ENCODE results near the gene ATP5F1E. TPM values are rescaled to one million over a fixed set of nuclear protein-coding genes. Genes with fewer than 3 reads are reported as not detected.

Gene ATP5F1E
- total and polyA plus RNA-seq, 2 experiments from 2014 or later: 12.9 to 211 TPM

DNA sequence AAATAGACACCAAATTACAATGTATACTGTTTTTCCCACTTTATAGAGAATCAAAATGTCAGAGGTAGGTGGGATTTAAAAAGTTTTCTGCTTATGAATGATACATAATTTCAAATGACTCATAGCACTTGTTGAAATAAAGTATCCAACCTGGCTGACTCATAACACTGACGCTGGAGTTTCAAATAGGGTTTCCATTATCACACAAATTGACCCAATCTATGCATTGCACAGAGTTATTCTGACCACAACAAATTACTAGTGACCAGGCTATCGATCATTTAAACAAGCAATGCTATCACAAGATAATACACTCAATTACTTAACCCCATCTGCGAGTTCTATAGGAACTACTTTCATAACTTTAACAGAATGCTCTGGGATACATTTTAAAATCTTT, 42.3 kb upstream of the ATP5F1E start:
- Histone ChIP-seq H3K4me1 (ENCODE audit: insufficient read depth) (no peaks in the 10 kb centered on the region), H3K27me3 (ENCODE audit: insufficient read depth) (no peaks in the 10 kb centered on the region), H4K20me1 (replicated peaks; ENCODE audit: insufficient read depth) (no peaks in the 10 kb centered on the region), H3F3A (replicated peaks; ENCODE audit: low read depth) (no peaks in the 10 kb centered on the region), H3K27ac (ENCODE audit: low read depth) (no peak overlapping the region), H3K9me2 (ENCODE audit: insufficient read depth) (no peaks in the 10 kb centered on the region), H2AFZ (no peak overlapping the region), H3K4me3 (no peak overlapping the region), H3K79me2 (replicated peaks; ENCODE audit: insufficient read depth) (no peaks in the 10 kb centered on the region), H3K4me2 (no peak overlapping the region), H3K36me3 (ENCODE audit: insufficient read depth) (no peaks in the 10 kb centered on the region)
- ATAC-seq (no peak), DNase-seq (ENCODE audit: low spot score) (no peak)
- H3K27me3 Mint-ChIP-seq (ENCODE audit: insufficient read depth, low read depth, poor library complexity): peaks cover 3% of the 10 kb centered on the region
- H3K27ac Mint-ChIP-seq: no peak overlapping the region
- H3K4me3 Mint-ChIP-seq: no peak overlapping the region
- H3K36me3 Mint-ChIP-seq (ENCODE audit: low read depth): no peaks in the 10 kb centered on the region
- H3K4me1 Mint-ChIP-seq: peaks cover 5% of the 10 kb centered on the region; the same call in 2 of the 3 replicates
- TF ChIP-seq, protein P1, sequence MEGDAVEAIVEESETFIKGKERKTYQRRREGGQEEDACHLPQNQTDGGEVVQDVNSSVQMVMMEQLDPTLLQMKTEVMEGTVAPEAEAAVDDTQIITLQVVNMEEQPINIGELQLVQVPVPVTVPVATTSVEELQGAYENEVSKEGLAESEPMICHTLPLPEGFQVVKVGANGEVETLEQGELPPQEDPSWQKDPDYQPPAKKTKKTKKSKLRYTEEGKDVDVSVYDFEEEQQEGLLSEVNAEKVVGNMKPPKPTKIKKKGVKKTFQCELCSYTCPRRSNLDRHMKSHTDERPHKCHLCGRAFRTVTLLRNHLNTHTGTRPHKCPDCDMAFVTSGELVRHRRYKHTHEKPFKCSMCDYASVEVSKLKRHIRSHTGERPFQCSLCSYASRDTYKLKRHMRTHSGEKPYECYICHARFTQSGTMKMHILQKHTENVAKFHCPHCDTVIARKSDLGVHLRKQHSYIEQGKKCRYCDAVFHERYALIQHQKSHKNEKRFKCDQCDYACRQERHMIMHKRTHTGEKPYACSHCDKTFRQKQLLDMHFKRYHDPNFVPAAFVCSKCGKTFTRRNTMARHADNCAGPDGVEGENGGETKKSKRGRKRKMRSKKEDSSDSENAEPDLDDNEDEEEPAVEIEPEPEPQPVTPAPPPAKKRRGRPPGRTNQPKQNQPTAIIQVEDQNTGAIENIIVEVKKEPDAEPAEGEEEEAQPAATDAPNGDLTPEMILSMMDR (conservative IDR thresholded peaks at IDR 0.05; ENCODE audit: low read depth in 2 of 2): no peak
- no peak for TF ChIP-seq JUNB (IDR thresholded peaks at IDR 0.05; ENCODE audit: unreplicated experiment)
- TF ChIP-seq, protein P2, sequence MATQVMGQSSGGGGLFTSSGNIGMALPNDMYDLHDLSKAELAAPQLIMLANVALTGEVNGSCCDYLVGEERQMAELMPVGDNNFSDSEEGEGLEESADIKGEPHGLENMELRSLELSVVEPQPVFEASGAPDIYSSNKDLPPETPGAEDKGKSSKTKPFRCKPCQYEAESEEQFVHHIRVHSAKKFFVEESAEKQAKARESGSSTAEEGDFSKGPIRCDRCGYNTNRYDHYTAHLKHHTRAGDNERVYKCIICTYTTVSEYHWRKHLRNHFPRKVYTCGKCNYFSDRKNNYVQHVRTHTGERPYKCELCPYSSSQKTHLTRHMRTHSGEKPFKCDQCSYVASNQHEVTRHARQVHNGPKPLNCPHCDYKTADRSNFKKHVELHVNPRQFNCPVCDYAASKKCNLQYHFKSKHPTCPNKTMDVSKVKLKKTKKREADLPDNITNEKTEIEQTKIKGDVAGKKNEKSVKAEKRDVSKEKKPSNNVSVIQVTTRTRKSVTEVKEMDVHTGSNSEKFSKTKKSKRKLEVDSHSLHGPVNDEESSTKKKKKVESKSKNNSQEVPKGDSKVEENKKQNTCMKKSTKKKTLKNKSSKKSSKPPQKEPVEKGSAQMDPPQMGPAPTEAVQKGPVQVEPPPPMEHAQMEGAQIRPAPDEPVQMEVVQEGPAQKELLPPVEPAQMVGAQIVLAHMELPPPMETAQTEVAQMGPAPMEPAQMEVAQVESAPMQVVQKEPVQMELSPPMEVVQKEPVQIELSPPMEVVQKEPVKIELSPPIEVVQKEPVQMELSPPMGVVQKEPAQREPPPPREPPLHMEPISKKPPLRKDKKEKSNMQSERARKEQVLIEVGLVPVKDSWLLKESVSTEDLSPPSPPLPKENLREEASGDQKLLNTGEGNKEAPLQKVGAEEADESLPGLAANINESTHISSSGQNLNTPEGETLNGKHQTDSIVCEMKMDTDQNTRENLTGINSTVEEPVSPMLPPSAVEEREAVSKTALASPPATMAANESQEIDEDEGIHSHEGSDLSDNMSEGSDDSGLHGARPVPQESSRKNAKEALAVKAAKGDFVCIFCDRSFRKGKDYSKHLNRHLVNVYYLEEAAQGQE (IDR thresholded peaks at IDR 0.05; ENCODE audit: unreplicated experiment): no peak
- TF ChIP-seq ZNF114 (CRISPR knock-in tag; IDR thresholded peaks at IDR 0.05): no peak
- no peak for TF ChIP-seq EZH2phosphoT487 (IDR thresholded peaks at IDR 0.05; ENCODE audit: unreplicated experiment)
- TF ChIP-seq POLR2AphosphoS5 (IDR thresholded peaks at IDR 0.05; ENCODE audit: low read depth): no peak
- no peak for TF ChIP-seq STAT1 (IDR thresholded peaks at IDR 0.05; ENCODE audit: unreplicated experiment)
- TF ChIP-seq CREB1 (CRISPR knock-in tag; IDR thresholded peaks at IDR 0.05; ENCODE audit: low read depth): no peak
- no peak for TF ChIP-seq NANOG (IDR thresholded peaks at IDR 0.05; ENCODE audit: borderline replicate concordance)
- TF ChIP-seq, protein P3, sequence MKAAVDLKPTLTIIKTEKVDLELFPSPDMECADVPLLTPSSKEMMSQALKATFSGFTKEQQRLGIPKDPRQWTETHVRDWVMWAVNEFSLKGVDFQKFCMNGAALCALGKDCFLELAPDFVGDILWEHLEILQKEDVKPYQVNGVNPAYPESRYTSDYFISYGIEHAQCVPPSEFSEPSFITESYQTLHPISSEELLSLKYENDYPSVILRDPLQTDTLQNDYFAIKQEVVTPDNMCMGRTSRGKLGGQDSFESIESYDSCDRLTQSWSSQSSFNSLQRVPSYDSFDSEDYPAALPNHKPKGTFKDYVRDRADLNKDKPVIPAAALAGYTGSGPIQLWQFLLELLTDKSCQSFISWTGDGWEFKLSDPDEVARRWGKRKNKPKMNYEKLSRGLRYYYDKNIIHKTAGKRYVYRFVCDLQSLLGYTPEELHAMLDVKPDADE (IDR thresholded peaks at IDR 0.05): no peak
- TF ChIP-seq ZNF331 (CRISPR knock-in tag; IDR thresholded peaks at IDR 0.05; ENCODE audit: low read depth): no peak
- no peak for TF ChIP-seq EZH2 (IDR thresholded peaks at IDR 0.05; ENCODE audit: low read depth, unreplicated experiment)
- TF ChIP-seq, protein P4, sequence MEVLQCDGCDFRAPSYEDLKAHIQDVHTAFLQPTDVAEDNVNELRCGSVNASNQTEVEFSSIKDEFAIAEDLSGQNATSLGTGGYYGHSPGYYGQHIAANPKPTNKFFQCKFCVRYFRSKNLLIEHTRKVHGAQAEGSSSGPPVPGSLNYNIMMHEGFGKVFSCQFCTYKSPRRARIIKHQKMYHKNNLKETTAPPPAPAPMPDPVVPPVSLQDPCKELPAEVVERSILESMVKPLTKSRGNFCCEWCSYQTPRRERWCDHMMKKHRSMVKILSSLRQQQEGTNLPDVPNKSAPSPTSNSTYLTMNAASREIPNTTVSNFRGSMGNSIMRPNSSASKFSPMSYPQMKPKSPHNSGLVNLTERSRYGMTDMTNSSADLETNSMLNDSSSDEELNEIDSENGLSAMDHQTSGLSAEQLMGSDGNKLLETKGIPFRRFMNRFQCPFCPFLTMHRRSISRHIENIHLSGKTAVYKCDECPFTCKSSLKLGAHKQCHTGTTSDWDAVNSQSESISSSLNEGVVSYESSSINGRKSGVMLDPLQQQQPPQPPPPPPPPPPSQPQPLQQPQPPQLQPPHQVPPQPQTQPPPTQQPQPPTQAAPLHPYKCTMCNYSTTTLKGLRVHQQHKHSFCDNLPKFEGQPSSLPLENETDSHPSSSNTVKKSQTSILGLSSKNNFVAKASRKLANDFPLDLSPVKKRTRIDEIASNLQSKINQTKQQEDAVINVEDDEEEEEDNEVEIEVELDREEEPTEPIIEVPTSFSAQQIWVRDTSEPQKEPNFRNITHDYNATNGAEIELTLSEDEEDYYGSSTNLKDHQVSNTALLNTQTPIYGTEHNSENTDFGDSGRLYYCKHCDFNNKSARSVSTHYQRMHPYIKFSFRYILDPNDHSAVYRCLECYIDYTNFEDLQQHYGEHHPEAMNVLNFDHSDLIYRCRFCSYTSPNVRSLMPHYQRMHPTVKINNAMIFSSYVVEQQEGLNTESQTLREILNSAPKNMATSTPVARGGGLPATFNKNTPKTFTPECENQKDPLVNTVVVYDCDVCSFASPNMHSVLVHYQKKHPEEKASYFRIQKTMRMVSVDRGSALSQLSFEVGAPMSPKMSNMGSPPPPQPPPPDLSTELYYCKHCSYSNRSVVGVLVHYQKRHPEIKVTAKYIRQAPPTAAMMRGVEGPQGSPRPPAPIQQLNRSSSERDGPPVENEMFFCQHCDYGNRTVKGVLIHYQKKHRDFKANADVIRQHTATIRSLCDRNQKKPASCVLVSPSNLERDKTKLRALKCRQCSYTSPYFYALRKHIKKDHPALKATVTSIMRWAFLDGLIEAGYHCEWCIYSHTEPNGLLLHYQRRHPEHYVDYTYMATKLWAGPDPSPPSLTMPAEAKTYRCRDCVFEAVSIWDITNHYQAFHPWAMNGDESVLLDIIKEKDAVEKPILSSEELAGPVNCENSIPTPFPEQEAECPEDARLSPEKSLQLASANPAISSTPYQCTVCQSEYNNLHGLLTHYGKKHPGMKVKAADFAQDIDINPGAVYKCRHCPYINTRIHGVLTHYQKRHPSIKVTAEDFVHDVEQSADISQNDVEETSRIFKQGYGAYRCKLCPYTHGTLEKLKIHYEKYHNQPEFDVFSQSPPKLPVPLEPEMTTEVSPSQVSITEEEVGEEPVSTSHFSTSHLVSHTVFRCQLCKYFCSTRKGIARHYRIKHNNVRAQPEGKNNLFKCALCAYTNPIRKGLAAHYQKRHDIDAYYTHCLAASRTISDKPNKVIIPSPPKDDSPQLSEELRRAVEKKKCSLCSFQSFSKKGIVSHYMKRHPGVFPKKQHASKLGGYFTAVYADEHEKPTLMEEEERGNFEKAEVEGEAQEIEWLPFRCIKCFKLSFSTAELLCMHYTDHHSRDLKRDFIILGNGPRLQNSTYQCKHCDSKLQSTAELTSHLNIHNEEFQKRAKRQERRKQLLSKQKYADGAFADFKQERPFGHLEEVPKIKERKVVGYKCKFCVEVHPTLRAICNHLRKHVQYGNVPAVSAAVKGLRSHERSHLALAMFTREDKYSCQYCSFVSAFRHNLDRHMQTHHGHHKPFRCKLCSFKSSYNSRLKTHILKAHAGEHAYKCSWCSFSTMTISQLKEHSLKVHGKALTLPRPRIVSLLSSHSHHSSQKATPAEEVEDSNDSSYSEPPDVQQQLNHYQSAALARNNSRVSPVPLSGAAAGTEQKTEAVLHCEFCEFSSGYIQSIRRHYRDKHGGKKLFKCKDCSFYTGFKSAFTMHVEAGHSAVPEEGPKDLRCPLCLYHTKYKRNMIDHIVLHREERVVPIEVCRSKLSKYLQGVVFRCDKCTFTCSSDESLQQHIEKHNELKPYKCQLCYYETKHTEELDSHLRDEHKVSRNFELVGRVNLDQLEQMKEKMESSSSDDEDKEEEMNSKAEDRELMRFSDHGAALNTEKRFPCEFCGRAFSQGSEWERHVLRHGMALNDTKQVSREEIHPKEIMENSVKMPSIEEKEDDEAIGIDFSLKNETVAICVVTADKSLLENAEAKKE (CRISPR knock-in tag; IDR thresholded peaks at IDR 0.05): no peak
- no peaks in the 10 kb centered on the region for H3K9me3 Mint-ChIP-seq
